ENCODE results near the gene EDEM1. TPM values are rescaled to one million over a fixed set of nuclear protein-coding genes. Genes with fewer than 3 reads are reported as not detected.
"Not testable (repeated sequence)": the region's sequence is repeated elsewhere in the genome, so short reads cannot be mapped to it uniquely, and the experiment has no call there.

EDEM1 gene
- polyA plus RNA-seq (ENCODE audit: low read depth in 6 of 6), result 10 to 100 TPM; 43.5 to 77.8 (median 57.4) TPM

GRCh38 chr3:5187156-5187919 is at the start of gene EDEM1:
TSS of gene EDEM1 (plus strand) at chr3:5187707. CDS start at chr3:5187806, 99 bp downstream.
- peak within 1 kb of the TSS; percentile 96 to 99 (median 98) for H3K4me3 Mint-ChIP-seq
- DNase-seq, result peak; percentile 98
- peaks cover 41 to 73% (median 64%) of the 10 kb centered on the region in 3 donors for H3K4me1 Mint-ChIP-seq
- H3K27ac Mint-ChIP-seq, result peak within 1 kb of the TSS; percentile 95 to 99 (median 98)
- H3K27me3 Mint-ChIP-seq, result no peaks in the 10 kb centered on the region
- H3K36me3 Mint-ChIP-seq, result peaks cover 6 to 7% of the 10 kb centered on the region in 2 donors
- ATAC-seq (ENCODE audit: low read depth in 2 of 2), result peak; percentile 86
- H3K9me3 Mint-ChIP-seq, result no peaks in the 10 kb centered on the region

DNA sequence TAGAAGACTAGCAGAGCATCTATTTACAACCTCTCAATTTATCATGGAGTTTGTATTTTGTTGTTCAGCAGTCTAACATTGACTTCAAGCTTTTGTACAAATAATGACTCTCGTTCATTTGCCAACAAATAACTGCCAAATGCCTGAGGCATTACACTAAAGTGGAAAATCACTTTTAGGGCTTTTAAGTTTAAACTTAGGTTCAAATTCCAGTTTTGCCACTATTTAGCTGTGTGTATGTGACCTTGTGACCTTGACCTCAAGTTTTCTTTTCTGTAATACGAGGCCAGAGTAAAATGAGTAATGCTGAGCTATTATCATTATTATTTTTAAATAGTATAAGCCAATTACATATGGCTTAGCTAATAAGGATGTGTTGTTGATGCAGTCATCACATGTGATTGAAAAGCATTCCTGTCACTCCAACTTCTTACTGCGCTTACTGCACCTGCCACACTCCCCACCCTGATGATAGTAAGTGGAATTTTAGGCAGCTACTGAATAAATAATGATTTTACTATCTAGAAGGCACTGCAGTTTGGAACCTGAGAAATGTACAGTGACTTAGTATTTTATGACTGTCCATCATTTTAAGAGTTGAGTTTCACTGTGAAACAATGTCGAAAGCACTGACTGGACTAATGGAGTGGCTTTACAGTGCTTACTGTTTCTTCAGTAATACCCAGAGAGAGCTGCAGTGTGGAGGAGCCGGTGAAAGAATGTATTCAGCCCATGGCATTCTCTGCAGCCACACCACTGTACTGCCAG is 49.1 kb upstream of the EDEM1 start:
- H3K9me3 Mint-ChIP-seq, result peaks cover 0 to 18% (median 6%) of the 10 kb centered on the region in 7 donors
- no peaks in the 10 kb centered on the region for H3K27me3 Mint-ChIP-seq
- H3K4me3 Mint-ChIP-seq, result peak overlapping the region in 4 of 8 donors; percentile 16 to 52 (median 37)
- no peak for DNase-seq
- H3K36me3 Mint-ChIP-seq, result peaks cover 19 to 27% of the 10 kb centered on the region in 2 donors
- ATAC-seq (ENCODE audit: low read depth in 2 of 2), result no peak
- H3K27ac Mint-ChIP-seq, result peak overlapping the region; percentile 61 to 97 (median 93)
- H3K4me1 Mint-ChIP-seq, result peaks cover 46 to 77% (median 57%) of the 10 kb centered on the region in 3 donors

DNA sequence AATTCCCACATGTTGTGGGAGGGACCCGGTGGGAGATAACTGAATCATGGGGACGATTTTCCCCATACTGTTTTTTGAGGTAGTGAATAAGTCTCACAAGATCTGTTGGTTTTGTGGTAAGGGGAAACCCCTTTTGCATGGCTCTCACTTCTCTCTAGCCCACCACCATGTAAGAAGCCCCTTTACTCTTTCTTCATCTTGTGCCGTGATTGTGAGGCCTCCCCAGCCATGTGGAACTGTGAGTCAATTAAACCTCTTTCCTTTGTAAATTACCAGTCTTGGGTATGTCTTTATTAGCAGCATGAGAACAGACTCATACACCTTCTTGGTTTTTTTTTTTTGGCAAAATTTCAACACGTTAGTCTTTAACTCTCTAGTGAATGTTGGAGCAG is 47.3 kb upstream of the EDEM1 start:
- Mint-ChIP-seq H3K4me3 (peak overlapping the region in 7 of 8 donors; percentile 3 to 77 (median 56)), H3K9me3 (peaks cover 9 to 36% (median 22%) of the 10 kb centered on the region in 7 donors), H3K27ac (peak overlapping the region; percentile 54 to 95 (median 94)), H3K36me3 (peaks cover 36 to 37% of the 10 kb centered on the region in 2 donors), H3K27me3 (no peaks in the 10 kb centered on the region), H3K4me1 (peaks cover 55 to 74% (median 63%) of the 10 kb centered on the region in 3 donors)
- ATAC-seq (ENCODE audit: low read depth in 2 of 2), result peak; percentile 63 to 73
- peak; percentile 47 for DNase-seq

GRCh38 chr3:5140839-5141238 is 46.7 kb upstream of the EDEM1 start:
- Mint-ChIP-seq H3K4me3 (peak overlapping the region in 5 of 8 donors; percentile 13 to 71 (median 56)), H3K9me3 (peaks cover 9 to 43% (median 28%) of the 10 kb centered on the region in 7 donors), H3K4me1 (peaks cover 58 to 80% (median 69%) of the 10 kb centered on the region in 3 donors), H3K27me3 (no peaks in the 10 kb centered on the region), H3K27ac (peak overlapping the region; percentile 93 to 95 (median 94)), H3K36me3 (peaks cover 42 to 43% of the 10 kb centered on the region in 2 donors)
- DNase-seq (no peak), ATAC-seq (ENCODE audit: low read depth in 2 of 2) (no peak)

GRCh38 chr3:5141760-5142159 is 45.7 kb upstream of the EDEM1 start:
- Mint-ChIP-seq H3K4me1 (peaks cover 56 to 75% (median 68%) of the 10 kb centered on the region in 3 donors), H3K36me3 (peaks cover 51 to 52% of the 10 kb centered on the region in 2 donors), H3K9me3 (peaks cover 9 to 50% (median 35%) of the 10 kb centered on the region in 7 donors), H3K27me3 (no peaks in the 10 kb centered on the region), H3K4me3 (peak overlapping the region in 1 of 8 donors; percentile 36), H3K27ac (peak overlapping the region in 3 of 6 donors; percentile 38 to 95 (median 84))
- ATAC-seq (ENCODE audit: low read depth in 2 of 2) (no peak), DNase-seq (no peak)

GRCh38 chr3:5143464-5143863 is 44.0 kb upstream of the EDEM1 start:
- H3K4me3 Mint-ChIP-seq, result peak overlapping the region in 1 of 8 donors; percentile 8
- no peak for DNase-seq

GRCh38 chr3:5144316-5144994 is 43.1 kb upstream of the EDEM1 start:
- H3K27me3 Mint-ChIP-seq, result no peaks in the 10 kb centered on the region
- H3K27ac Mint-ChIP-seq, result peak overlapping the region in 5 of 6 donors; percentile 41 to 64 (median 44)
- H3K4me3 Mint-ChIP-seq, result no peak overlapping the region
- peaks cover 14 to 59% (median 40%) of the 10 kb centered on the region in 7 donors for H3K9me3 Mint-ChIP-seq
- ATAC-seq (ENCODE audit: low read depth in 2 of 2) (no peak), DNase-seq (no peak)
- H3K36me3 Mint-ChIP-seq, result peaks cover 65 to 71% of the 10 kb centered on the region in 2 donors
- peaks cover 65 to 78% (median 73%) of the 10 kb centered on the region in 3 donors for H3K4me1 Mint-ChIP-seq

More at GRCh38 chr3:5143464-5143863, 44.0 kb upstream of the EDEM1 start:
- H3K36me3 Mint-ChIP-seq, result peaks cover 65 to 67% of the 10 kb centered on the region in 2 donors
- H3K27ac Mint-ChIP-seq, result peak overlapping the region in 2 of 6 donors; percentile 80 to 82
- peaks cover 60 to 76% (median 72%) of the 10 kb centered on the region in 3 donors for H3K4me1 Mint-ChIP-seq
- ATAC-seq (ENCODE audit: low read depth in 2 of 2), result no peak
- peaks cover 14 to 59% (median 40%) of the 10 kb centered on the region in 7 donors for H3K9me3 Mint-ChIP-seq
- no peaks in the 10 kb centered on the region for H3K27me3 Mint-ChIP-seq

GRCh38 chr3:5145120-5145519 is 42.4 kb upstream of the EDEM1 start:
- no peaks in the 10 kb centered on the region for H3K27me3 Mint-ChIP-seq
- peak overlapping the region in 1 of 6 donors; percentile 43 for H3K27ac Mint-ChIP-seq
- peaks cover 64 to 65% of the 10 kb centered on the region in 2 donors for H3K36me3 Mint-ChIP-seq
- peaks cover 14 to 58% (median 40%) of the 10 kb centered on the region in 7 donors for H3K9me3 Mint-ChIP-seq
- H3K4me3 Mint-ChIP-seq, result no peak overlapping the region
- no peak for DNase-seq
- peaks cover 65 to 78% (median 73%) of the 10 kb centered on the region in 3 donors for H3K4me1 Mint-ChIP-seq
- ATAC-seq (ENCODE audit: low read depth in 2 of 2), result no peak

GRCh38 chr3:5147152-5147551 is 40.4 kb upstream of the EDEM1 start:
- peaks cover 51 to 52% of the 10 kb centered on the region in 2 donors for H3K36me3 Mint-ChIP-seq
- H3K4me3 Mint-ChIP-seq; H3K27ac Mint-ChIP-seq; DNase-seq; H3K27me3 Mint-ChIP-seq; ATAC-seq (ENCODE audit: low read depth in 2 of 2): not testable (repeated sequence)
- H3K9me3 Mint-ChIP-seq, result peaks cover 14 to 50% (median 40%) of the 10 kb centered on the region in 7 donors
- H3K4me1 Mint-ChIP-seq, result peaks cover 56 to 72% (median 72%) of the 10 kb centered on the region in 3 donors

DNA sequence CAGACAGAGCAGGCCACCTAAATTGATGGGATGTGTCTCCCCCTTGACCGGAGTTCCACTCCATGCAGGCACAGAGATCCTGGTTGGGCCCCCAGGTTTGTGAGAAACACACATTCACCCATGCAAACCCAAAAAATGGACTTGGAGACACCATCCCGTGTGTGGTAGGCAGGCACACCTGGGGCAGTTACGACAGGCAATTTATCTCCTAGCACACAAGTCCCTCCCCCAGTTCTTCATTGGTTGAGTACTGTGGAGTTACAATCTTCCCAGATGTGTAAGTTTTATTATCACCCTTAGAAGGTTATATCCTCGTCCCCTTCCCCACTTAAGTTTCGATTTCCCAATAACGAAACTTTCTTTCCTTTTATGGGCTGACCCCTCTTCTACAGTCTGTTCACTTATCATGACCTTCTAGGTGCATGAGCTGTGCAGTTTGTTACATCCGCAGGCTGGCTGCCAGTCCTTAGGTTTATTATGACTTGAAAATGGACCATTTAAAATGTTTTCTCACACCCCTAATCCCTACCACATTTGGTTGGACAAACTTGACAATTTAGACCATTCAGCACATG is 38.1 kb upstream of the EDEM1 start:
- H3K27me3 Mint-ChIP-seq, result no peaks in the 10 kb centered on the region
- H3K27ac Mint-ChIP-seq, result peak overlapping the region in 3 of 6 donors; percentile 14 to 73 (median 45)
- ATAC-seq (ENCODE audit: low read depth in 2 of 2) (no peak), DNase-seq (no peak)
- peaks cover 65 to 91% (median 85%) of the 10 kb centered on the region in 3 donors for H3K4me1 Mint-ChIP-seq
- peaks cover 12 to 32% (median 26%) of the 10 kb centered on the region in 7 donors for H3K9me3 Mint-ChIP-seq
- H3K36me3 Mint-ChIP-seq, result peaks cover 37 to 46% of the 10 kb centered on the region in 2 donors
- H3K4me3 Mint-ChIP-seq, result peak overlapping the region in 1 of 8 donors; percentile 6

DNA sequence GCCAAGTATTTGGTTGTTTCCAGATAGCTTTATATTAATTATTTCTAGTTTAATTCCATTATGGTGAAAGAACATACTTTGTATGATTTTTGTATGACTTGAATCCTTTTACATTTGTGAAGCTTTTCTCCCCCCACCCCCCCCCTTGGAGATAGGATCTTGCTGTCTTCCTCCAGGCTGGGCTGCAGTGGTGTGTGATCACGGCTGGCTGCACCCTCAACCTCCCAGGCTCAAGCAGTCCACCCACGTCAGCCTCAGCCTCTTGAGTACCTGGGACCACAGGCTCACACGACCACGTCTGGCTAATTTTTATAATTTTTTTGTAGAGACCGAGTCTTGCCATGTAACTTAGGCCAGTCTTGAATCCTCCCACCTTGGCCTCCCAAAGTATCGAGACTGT is 35.9 kb upstream of the EDEM1 start:
- H3K27me3 Mint-ChIP-seq, result no peaks in the 10 kb centered on the region
- ATAC-seq (ENCODE audit: low read depth in 2 of 2), result no peak
- H3K4me3 Mint-ChIP-seq, result peak overlapping the region in 1 of 8 donors; percentile 37
- peaks cover 69 to 94% (median 88%) of the 10 kb centered on the region in 3 donors for H3K4me1 Mint-ChIP-seq
- H3K27ac Mint-ChIP-seq, result no peak overlapping the region
- no peak for DNase-seq
- peaks cover 15 to 29% of the 10 kb centered on the region in 2 donors for H3K36me3 Mint-ChIP-seq
- H3K9me3 Mint-ChIP-seq, result peaks cover 4 to 18% (median 11%) of the 10 kb centered on the region in 7 donors

DNA sequence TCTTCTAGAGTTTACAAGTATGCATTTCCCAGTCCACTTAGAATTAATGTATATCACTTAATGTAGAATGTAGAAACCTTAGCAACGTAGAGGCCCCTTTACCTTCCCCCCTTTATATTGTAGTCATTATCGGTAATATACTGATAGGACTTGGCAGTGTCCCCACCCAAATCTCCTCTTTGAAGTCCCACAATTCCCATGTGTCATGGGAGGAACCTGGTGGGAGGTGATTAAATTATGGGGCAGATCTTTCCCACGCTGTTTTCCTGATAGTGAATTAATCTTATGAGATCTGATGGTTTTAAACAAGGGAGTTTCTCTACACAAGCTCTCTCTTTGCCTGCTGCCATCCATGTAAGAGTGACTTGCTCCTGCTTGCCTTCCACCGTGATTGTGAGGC is 34.4 kb upstream of the EDEM1 start:
- peaks cover 0 to 7% (median 2%) of the 10 kb centered on the region in 7 donors for H3K9me3 Mint-ChIP-seq
- no peaks in the 10 kb centered on the region for H3K27me3 Mint-ChIP-seq
- peak overlapping the region in 4 of 6 donors; percentile 16 to 88 (median 66) for H3K27ac Mint-ChIP-seq
- H3K4me3 Mint-ChIP-seq, result peak overlapping the region in 1 of 8 donors; percentile 9
- peaks cover 65 to 92% (median 90%) of the 10 kb centered on the region in 3 donors for H3K4me1 Mint-ChIP-seq
- ATAC-seq (ENCODE audit: low read depth in 2 of 2) (no peak), DNase-seq (no peak)
- peaks cover 0 to 14% of the 10 kb centered on the region in 2 donors for H3K36me3 Mint-ChIP-seq

Measured in naive B cell (primary cell).